ENCODE measurements around the gene PARL. TPM values are rescaled to one million over a fixed set of nuclear protein-coding genes. Genes with fewer than 3 reads are reported as not detected.

PARL gene
- total and polyA plus RNA-seq, 2 donors (not counting 1 experiment from before 2014, with no cell fraction given): 30.2 to 55.9 TPM

GRCh38 chr3:183914856-183915255 lies 30.2 kb upstream of the PARL start:
- Histone ChIP-seq H3K4me1 (ENCODE audit: control insufficient read depth, extremely low read depth, insufficient read depth, low read length) (no peaks in the 10 kb centered on the region), H3K79me2 (ENCODE audit: control insufficient read depth, insufficient read depth, low read length) (no peaks in the 10 kb centered on the region), H4K20me1 (ENCODE audit: control insufficient read depth, extremely low read depth, insufficient read depth, low read length) (no peaks in the 10 kb centered on the region), H3K27ac (ENCODE audit: insufficient read depth, low read length) (no peak overlapping the region), H3K4me2 (ENCODE audit: extremely low read depth, insufficient read depth, low read length) (no peak overlapping the region), H3K9me3 (ENCODE audit: control insufficient read depth, insufficient read depth, low read depth, low read length) (no peaks in the 10 kb centered on the region), H3K27me3 (ENCODE audit: control insufficient read depth, insufficient read depth, low read length) (no peaks in the 10 kb centered on the region), H2AFZ (ENCODE audit: low read length) (no peak overlapping the region), H3K4me3 (replicated peaks in 1 of 4; ENCODE audit: control extremely low read depth in 1 of 4, insufficient read depth in 1 of 4, low read depth in 3 of 4, low read length in 4 of 4) (no peak overlapping the region), H3K36me3 (ENCODE audit: control insufficient read depth, insufficient read depth, low read length) (no peaks in the 10 kb centered on the region), H3K9ac (ENCODE audit: insufficient read depth, low read length) (no peak overlapping the region)
- no peak for DNase-seq (ENCODE audit: low read depth in 2 of 2)
- TF ChIP-seq CTCF (conservative IDR thresholded peaks at IDR 0.05 in 1 of 2, IDR thresholded peaks at IDR 0.05 in 1 of 2; ENCODE audit: low read depth in 1 of 2, low read length in 2 of 2): no peak
- no peak for TF ChIP-seq EZH2 (IDR thresholded peaks at IDR 0.05; ENCODE audit: low read length, missing control alignments)

- no peaks in the 10 kb centered on the region for H3K79me2 ChIP-seq (ENCODE audit: control insufficient read depth, insufficient read depth, low read length)
- DNase-seq (ENCODE audit: low read depth in 2 of 2): no peak
- no peak overlapping the region for H2AFZ ChIP-seq (ENCODE audit: low read length)
- H3K27ac ChIP-seq (ENCODE audit: insufficient read depth, low read length): no peak overlapping the region
- H3K9ac ChIP-seq (ENCODE audit: insufficient read depth, low read length): no peak overlapping the region
- H3K27me3 ChIP-seq (ENCODE audit: control insufficient read depth, insufficient read depth, low read length): no peaks in the 10 kb centered on the region
- H3K9me3 ChIP-seq (ENCODE audit: control insufficient read depth, insufficient read depth, low read depth, low read length): no peaks in the 10 kb centered on the region
- H3K4me2 ChIP-seq (ENCODE audit: extremely low read depth, insufficient read depth, low read length): no peak overlapping the region
- no peak overlapping the region for H3K4me3 ChIP-seq (replicated peaks in 1 of 4; ENCODE audit: control extremely low read depth in 1 of 4, insufficient read depth in 1 of 4, low read depth in 3 of 4, low read length in 4 of 4)
- TF ChIP-seq CTCF (conservative IDR thresholded peaks at IDR 0.05 in 1 of 2, IDR thresholded peaks at IDR 0.05 in 1 of 2; ENCODE audit: low read depth in 1 of 2, low read length in 2 of 2) (no peak), EZH2 (IDR thresholded peaks at IDR 0.05; ENCODE audit: low read length, missing control alignments) (no peak)
- H3K4me1 ChIP-seq (ENCODE audit: control insufficient read depth, extremely low read depth, insufficient read depth, low read length): no peaks in the 10 kb centered on the region
- H4K20me1 ChIP-seq (ENCODE audit: control insufficient read depth, extremely low read depth, insufficient read depth, low read length): no peaks in the 10 kb centered on the region
- no peaks in the 10 kb centered on the region for H3K36me3 ChIP-seq (ENCODE audit: control insufficient read depth, insufficient read depth, low read length)
Observed at GRCh38 chr3:183913580-183913920, 28.9 kb upstream of the PARL start.

DNA sequence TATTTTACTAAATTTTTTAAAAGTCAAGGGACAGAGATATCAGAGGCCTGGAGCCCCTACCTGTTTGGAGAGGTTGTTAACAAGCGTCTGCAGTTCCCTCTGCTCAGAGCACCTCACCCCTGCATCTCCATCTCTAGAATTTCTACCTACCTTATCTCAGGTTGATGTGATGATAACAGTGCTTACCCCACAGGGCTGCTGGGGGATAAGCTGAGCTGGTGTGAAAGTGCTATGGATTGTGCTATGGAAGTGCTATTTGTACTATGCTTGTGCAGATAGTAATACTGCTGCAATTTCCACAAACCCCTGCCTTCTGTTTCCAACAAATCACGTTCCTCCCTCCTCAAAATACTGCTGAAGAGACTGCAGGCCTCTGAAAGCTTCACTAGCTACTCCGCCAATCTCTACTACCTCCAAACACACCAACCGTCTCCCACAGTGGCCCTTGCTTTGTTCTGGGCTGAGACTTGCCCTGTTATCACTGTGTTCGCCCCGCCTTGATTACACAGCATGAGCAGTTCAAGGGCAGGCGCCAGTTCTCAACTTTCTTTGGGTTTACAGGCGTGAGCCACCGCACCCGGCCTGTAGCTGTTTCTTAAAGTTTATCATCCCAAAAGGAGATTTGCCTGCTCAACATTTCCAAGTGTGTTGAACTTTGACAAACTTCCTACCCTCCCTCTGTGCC lies 28.4 kb upstream of the PARL start:
- Histone ChIP-seq H2AFZ (ENCODE audit: low read length) (no peak overlapping the region), H3K4me2 (ENCODE audit: extremely low read depth, insufficient read depth, low read length) (no peak overlapping the region)
- TF ChIP-seq EZH2 (IDR thresholded peaks at IDR 0.05; ENCODE audit: low read length, missing control alignments) (no peak), CTCF (conservative IDR thresholded peaks at IDR 0.05 in 1 of 2, IDR thresholded peaks at IDR 0.05 in 1 of 2; ENCODE audit: low read depth in 1 of 2, low read length in 2 of 2) (no peak)

More for the DNA sequence above, 28.4 kb upstream of the PARL start:
- H3K9ac ChIP-seq (ENCODE audit: insufficient read depth, low read length): no peak overlapping the region
- no peak for DNase-seq (ENCODE audit: low read depth in 2 of 2)
- H4K20me1 ChIP-seq (ENCODE audit: control insufficient read depth, extremely low read depth, insufficient read depth, low read length): no peaks in the 10 kb centered on the region
- no peak overlapping the region for H3K4me3 ChIP-seq (replicated peaks in 1 of 4; ENCODE audit: control extremely low read depth in 1 of 4, insufficient read depth in 1 of 4, low read depth in 3 of 4, low read length in 4 of 4)
- no peaks in the 10 kb centered on the region for H3K79me2 ChIP-seq (ENCODE audit: control insufficient read depth, insufficient read depth, low read length)
- H3K4me1 ChIP-seq (ENCODE audit: control insufficient read depth, extremely low read depth, insufficient read depth, low read length): no peaks in the 10 kb centered on the region
- H3K27me3 ChIP-seq (ENCODE audit: control insufficient read depth, insufficient read depth, low read length): no peaks in the 10 kb centered on the region
- no peaks in the 10 kb centered on the region for H3K36me3 ChIP-seq (ENCODE audit: control insufficient read depth, insufficient read depth, low read length)
- H3K27ac ChIP-seq (ENCODE audit: insufficient read depth, low read length): no peak overlapping the region
- no peaks in the 10 kb centered on the region for H3K9me3 ChIP-seq (ENCODE audit: control insufficient read depth, insufficient read depth, low read depth, low read length)
